HG03095 (cell line): ENCODE data around the gene ARGLU1.
A peak's percentile ranks its signal among the peaks of the same experiment; 100 is the strongest.

ENCODE experiments used
- ATAC-seq: cut with Tn5 transposase; IDR thresholded peaks from one replicate; pipeline ENCODE4 v1.9.1; 2021; ENCODE audit warnings: moderate library complexity; ENCODE audit not compliant: unreplicated experiment

Gene ARGLU1

DNA sequence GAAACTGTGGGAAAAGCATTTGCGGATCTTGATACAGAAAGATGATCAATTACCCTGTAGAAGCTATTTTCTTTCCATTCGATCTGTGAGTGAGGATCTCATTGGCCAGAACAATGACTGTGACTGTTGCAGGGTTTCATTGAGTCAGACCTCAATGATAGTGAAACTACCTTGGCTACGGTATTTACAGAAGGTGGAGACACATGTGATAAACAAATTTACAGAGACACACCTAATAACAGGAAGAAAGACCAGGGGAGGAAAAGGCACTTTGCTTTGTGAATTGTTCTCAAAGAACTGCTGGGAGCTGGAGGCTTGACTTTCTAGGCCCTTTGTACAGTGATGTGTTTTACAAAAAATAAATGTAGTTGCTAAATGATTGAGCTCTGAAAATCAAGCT, 19.9 kb upstream of the ARGLU1 start:
- no peak for ATAC-seq

DNA sequence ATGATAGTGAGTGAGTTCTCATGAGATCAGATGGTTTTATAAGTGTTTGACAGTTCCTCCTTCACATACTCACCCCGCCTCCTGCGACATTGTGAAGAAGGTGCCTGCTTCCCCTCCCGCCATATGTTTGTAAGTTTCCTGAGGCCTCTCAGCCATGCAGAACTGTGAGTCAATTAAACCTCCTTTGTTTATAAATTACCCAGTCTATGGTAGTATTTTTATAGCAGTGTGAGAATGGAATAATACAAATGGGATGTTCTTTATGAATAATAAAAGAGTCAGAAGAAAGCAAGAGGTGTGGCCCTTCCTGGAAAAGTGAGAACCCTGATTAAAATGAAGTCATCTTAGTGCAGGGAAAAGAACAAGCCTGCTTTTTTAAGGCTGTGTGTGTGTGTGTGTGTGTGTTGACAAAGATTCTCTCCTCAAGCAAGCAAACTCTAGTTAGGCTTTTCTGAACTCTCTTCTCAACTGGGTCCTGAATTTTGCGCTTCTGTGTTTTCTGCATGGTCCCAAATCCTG, 18.8 kb upstream of the ARGLU1 start:
- ATAC-seq = no peak

DNA sequence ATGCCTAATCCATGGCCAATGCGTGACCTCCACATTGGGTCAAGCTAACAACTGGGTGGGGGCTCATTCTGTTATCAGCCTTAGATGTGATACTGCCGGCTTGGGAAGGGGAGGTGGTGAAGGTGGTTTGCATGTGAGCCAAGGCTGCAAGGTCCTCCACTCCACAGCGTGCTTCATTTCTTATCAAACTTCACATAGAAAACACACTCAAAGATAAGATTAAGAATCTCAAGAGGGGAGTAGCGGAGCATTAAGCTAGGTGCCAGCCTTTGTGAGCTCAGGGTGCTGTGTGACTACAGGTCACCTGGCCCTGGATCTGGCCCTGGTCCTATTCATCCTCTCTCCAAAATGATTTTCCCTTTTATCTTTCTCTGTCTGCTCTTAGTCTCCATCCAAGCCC, 13.3 kb upstream of the ARGLU1 start:
- ATAC-seq = no peak

- ATAC-seq = no peak
These were observed 8.0 kb upstream of the ARGLU1 start for GRCh38 chr13:106575896-106576295.

- ATAC-seq = no peak
These were observed 5.9 kb upstream of the ARGLU1 start for GRCh38 chr13:106573868-106574267.

DNA sequence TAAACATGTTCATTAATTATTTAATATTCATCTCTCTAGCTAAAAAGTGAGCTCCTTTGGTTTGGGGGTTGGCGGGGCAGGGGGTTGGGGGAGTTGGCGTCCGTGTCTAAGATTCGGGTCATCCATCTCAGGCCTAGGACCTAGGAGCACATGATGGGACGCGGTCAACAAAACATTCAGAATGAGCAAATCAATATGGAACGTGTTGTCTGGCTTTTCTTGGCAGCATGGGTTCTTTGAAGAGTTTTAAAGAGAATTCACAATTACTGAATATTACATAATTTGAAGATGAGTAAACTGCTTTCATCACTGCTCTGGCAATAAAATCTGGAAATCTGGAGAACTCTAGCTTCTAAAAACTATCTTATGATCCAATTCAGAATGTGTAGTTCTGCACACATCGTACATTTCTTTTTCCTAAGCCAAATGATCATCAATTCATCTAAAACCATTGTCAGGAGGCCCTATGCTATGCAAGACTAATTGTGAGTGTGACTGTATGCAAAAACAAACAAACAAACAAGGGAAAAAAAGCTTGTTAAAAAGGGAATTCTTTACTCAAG, 5.4 kb upstream of the ARGLU1 start:
- ATAC-seq = no peak

DNA sequence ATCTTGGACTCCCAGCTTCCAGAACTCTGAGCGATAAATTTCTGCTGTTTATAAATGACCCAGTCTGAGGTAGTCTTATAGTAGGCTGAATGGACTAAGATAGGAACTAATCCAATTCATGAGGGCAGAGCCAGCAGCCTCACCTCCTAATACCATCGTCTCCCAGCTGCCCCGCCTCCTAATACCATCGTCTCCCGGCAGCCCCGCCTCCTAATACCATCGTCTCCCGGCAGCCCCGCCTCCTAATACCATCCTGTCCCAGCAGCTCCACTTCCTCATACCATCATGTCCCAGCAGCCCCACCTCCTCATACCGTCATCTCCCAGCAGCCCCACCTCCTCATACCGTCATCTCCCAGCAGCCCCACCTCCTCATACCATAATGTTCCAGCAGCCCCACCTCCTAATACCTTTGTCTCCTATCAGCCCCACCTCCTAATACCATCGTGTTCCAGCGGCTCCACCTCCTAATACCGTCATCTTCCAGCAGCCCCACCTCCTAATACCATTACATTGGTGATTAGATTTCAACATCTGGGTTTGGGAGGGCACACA, 2.4 kb upstream of the ARGLU1 start:
- peak; percentile 45 for ATAC-seq

DNA sequence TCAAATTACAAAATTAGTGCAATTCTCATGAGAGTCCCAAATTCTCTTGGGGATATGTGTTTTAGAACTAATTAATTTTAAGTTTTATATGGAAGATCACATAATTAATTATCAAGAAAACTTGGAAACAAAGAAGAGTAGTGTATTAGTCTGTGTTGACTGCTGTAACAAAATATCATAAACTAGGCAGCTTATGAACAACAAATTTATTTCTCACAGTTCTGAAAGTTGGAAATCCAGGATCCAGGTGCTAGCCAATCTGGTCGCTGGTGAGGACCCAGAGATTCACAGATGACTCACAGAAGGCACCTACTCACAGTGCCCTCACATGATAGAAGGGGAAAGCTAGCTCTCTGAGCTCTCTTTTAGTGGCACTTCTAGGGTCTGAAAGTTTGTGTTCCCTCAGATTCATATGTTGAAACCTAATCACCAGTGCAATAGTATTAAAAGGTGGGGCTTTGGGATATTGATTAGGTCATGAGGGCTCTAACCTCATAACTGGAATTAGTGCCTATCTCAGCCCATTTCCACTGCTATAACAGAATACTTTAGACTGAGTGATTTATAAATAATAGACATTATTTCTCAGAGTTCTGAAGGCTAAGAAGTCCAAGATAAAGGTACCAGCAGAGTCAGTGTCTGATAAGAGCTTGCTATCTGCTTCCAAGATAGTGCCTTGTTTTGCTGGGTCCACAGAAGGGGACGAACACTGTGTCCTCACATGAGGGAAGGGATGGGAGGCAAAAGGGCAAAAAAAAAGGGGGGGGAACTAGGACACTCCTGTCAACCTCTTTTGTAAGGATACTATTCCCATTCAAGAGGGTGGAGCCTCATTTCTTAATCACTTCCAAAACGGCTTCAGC, 1.5 kb upstream of the ARGLU1 start:
- no peak for ATAC-seq

GRCh38 chr13:106568299-106569003, 514 bp upstream of the ARGLU1 start:
- peak; percentile 25 for ATAC-seq

GRCh38 chr13:106566641-106567473, 1.1 kb downstream of the ARGLU1 start:
- peak; percentile 36 for ATAC-seq

GRCh38 chr13:106565127-106565775, 2.7 kb downstream of the ARGLU1 start:
- ATAC-seq = no peak

GRCh38 chr13:106562301-106562700, 5.6 kb downstream of the ARGLU1 start:
- ATAC-seq = no peak

DNA sequence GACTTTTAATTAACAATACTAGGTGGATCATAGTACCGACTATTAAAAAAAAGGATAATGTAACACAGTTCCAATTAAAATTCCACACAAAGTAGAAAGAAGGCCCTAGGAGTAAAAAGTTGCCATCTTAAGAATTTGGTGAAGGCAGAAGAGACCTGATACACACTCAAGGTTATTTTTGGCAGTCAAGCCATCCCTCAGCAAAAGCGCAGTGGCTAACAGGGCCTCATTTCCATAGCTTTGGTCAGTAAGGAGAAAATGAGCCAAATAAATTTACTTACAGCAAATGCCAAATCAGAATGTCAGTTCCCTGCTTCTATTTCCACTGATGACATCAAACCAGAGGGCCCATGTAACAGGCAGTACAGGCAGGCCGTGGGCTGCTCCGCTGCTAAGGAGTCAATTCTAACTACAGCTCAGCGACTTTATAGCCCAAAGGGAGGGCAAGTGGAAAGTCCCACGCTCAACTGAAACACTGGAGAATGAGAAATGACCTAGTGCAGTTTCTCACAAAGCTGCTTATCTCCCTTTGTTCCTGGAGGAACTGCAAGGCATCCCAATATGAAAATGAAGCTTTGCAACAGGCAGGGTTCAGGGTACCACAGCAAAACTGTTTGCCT, 6.3 kb downstream of the ARGLU1 start:
- ATAC-seq = peak; percentile 73

DNA sequence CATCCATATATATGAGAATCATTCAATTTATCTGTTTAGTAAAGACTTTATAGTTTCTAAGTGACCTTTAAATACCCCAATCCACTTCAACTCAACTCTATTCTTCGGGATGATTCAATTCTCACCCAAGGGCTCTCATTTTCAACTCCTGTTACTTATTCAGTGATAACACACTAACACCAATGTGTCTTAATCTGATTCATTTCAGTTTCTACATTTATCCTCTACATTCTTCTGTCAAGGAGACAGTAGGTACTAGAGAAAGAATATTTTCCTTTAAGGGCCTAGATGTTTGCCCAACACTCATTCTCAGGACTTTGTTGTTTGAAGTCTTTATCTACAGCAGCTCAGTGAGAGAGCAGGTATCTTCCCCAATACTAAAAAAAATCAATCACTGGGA, 7.1 kb downstream of the ARGLU1 start:
- no peak for ATAC-seq

GRCh38 chr13:106558527-106558926, 9.4 kb downstream of the ARGLU1 start:
- no peak for ATAC-seq

DNA sequence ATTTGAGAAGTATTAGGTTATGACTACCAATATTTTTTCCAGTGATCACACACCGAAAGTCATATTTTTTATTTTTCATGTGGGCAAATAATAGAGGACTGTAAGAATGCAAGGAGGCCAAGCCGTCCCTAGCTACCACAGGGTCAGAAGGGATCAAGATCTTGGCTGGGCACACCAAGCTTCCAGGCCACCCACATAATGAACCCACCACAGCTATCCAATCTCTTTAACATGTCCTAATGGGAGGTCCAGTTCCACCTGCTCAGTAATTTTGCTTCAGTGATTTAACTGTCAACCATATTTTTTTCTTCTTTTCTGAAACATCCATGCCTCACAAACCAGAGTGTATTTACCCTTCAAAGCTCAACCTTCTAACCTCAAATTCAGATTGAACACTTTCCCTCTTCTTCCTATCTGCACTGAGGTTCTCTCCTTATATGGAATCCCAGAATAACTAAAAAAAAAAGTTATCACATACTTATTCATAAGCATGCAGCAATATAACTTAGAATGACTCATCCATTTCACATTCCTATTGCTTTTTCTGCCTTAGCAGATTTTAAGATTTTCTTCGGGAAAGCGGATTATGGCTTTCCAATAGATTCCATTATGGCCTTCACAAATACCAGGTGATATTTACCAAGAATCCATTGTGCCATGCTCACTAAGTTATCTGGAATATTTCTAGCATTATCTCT, 12.2 kb downstream of the ARGLU1 start:
- no peak for ATAC-seq

GRCh38 chr13:106551751-106552150, 16.2 kb downstream of the ARGLU1 start:
- ATAC-seq = no peak

DNA sequence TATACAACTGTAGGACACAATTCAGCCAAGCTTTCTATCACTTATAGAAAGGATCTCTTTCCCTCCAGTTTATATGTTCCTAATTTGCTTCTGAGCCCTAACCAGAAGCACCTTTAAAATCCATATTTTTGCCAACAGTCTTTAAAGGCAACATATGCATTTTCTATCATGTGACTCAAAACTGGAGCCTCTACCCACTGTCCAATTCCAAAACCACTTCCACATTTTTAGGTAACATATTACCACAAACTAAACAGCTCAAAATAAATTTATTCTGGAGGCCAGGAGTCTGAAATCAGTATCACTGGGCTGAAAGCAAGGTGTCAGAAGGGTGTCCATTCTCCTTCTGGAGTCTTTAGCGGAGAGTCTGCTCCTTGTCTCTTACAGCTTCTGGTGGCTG, 16.6 kb downstream of the ARGLU1 start:
- no peak for ATAC-seq

- no peak for ATAC-seq
These were observed 17.3 kb downstream of the ARGLU1 start for GRCh38 chr13:106550570-106551135.
